ENCODE measurements around the gene BAAT.

- TF ChIP-seq ESRRA (CRISPR knock-in tag; IDR thresholded peaks at IDR 0.05; ENCODE audit: borderline replicate concordance) (no peak), CTCF (IDR thresholded peaks at IDR 0.05) (no peak), NFE2L1 (CRISPR knock-in tag; IDR thresholded peaks at IDR 0.05) (no peak)
These were observed 36.9 kb upstream of the BAAT start for GRCh38 chr9:101421653-101422065.

All from WTC11 (cell line).